NCI-H524 (cell line): ENCODE measurements around the gene DISC1.
"Not testable (repeated sequence)": the region's sequence is repeated elsewhere in the genome, so short reads cannot be mapped to it uniquely, and the experiment has no call there.

Source experiments
- DNase-seq, 2 experiments: peaks; one replicate each; lab custom pipeline; 2025; lab: John Stamatoyannopoulos, UW

The DISC1 gene

GRCh38 chr1:231605149-231606100 is 21.2 kb upstream of the DISC1 start:
- DNase-seq: no peak

- DNase-seq: no peak
These were observed 19.9 kb upstream of the DISC1 start for GRCh38 chr1:231606712-231607111.

GRCh38 chr1:231610388-231610787 is 16.2 kb upstream of the DISC1 start:
- DNase-seq: no peak

GRCh38 chr1:231611111-231611510 is 15.5 kb upstream of the DISC1 start:
- peak; percentile 16 to 47 for DNase-seq

GRCh38 chr1:231611851-231612250 is 14.7 kb upstream of the DISC1 start:
- peak; percentile 92 to 97 for DNase-seq

- no peak for DNase-seq
These were observed 14.0 kb upstream of the DISC1 start for GRCh38 chr1:231612393-231613089.

- DNase-seq: peak; percentile 15 to 62
These were observed 12.9 kb upstream of the DISC1 start for GRCh38 chr1:231613419-231614349.

GRCh38 chr1:231616667-231617066 is 9.9 kb upstream of the DISC1 start:
- DNase-seq: no peak

- DNase-seq: no peak
These were observed 7.9 kb upstream of the DISC1 start for GRCh38 chr1:231618609-231619256.

- DNase-seq: no peak
These were observed 7.3 kb upstream of the DISC1 start for GRCh38 chr1:231619257-231619634.

GRCh38 chr1:231625042-231625441 is 1.5 kb upstream of the DISC1 start:
- not testable (repeated sequence) for DNase-seq

GRCh38 chr1:231625975-231626534 is 535 bp upstream of the DISC1 start:
- peak in 1 of 2 experiments; percentile 37 for DNase-seq

- no peak for DNase-seq
These were observed 493 bp downstream of the DISC1 start for GRCh38 chr1:231626951-231627614.

- peak in 1 of 2 experiments; percentile 28 for DNase-seq
These were observed 1.8 kb downstream of the DISC1 start for GRCh38 chr1:231628207-231628876.

- DNase-seq: no peak
These were observed 2.5 kb downstream of the DISC1 start for GRCh38 chr1:231629132-231629531.

- DNase-seq: no peak
These were observed 4.1 kb downstream of the DISC1 start for GRCh38 chr1:231630558-231631205.

GRCh38 chr1:231631717-231632116 is 5.1 kb downstream of the DISC1 start:
- DNase-seq: no peak

GRCh38 chr1:231632119-231632518 is 5.5 kb downstream of the DISC1 start:
- no peak for DNase-seq

GRCh38 chr1:231634323-231635013 is 7.9 kb downstream of the DISC1 start:
- no peak for DNase-seq
